ENCODE measurements around the gene NMT2. TPM values are rescaled to one million over a fixed set of nuclear protein-coding genes. Genes with fewer than 3 reads are reported as not detected.

NMT2 gene
- total RNA-seq, 6 experiments from 2014 or later: 29.4 to 67.3 (median 62.6) TPM

- Mint-ChIP-seq H3K9me3 (no peaks in the 10 kb centered on the region), H3K27ac (no peak overlapping the region), H3K36me3 (ENCODE audit: low read depth) (peaks cover 16% of the 10 kb centered on the region), H3K4me1 (ENCODE audit: low read depth) (peaks cover 43% of the 10 kb centered on the region), H3K27me3 (ENCODE audit: insufficient read depth) (no peaks in the 10 kb centered on the region; the same call in 1 of the 2 replicates), H3K4me3 (no peak overlapping the region)
- no peak for TF ChIP-seq CTCF (IDR thresholded peaks at IDR 0.05)
- DNase-seq: no peak
These were observed 49.9 kb downstream of the NMT2 start for GRCh38 chr10:15118615-15119014.

GRCh38 chr10:15116225-15116624 lies 52.3 kb downstream of the NMT2 start:
- H3K4me1 Mint-ChIP-seq (ENCODE audit: low read depth): peaks cover 24% of the 10 kb centered on the region
- no peak overlapping the region for H3K27ac Mint-ChIP-seq
- no peaks in the 10 kb centered on the region; the same call in 1 of the 2 replicates for H3K27me3 Mint-ChIP-seq (ENCODE audit: insufficient read depth)
- peaks cover 25% of the 10 kb centered on the region for H3K36me3 Mint-ChIP-seq (ENCODE audit: low read depth)
- no peaks in the 10 kb centered on the region for H3K9me3 Mint-ChIP-seq
- TF ChIP-seq CTCF (IDR thresholded peaks at IDR 0.05): no peak
- H3K4me3 Mint-ChIP-seq: no peak overlapping the region
- no peak for DNase-seq

GRCh38 chr10:15113766-15114165 lies 54.7 kb downstream of the NMT2 start:
- H3K4me1 Mint-ChIP-seq (ENCODE audit: low read depth): peaks cover 14% of the 10 kb centered on the region
- H3K9me3 Mint-ChIP-seq: no peaks in the 10 kb centered on the region
- no peak overlapping the region for H3K4me3 Mint-ChIP-seq
- DNase-seq: no peak
- H3K27me3 Mint-ChIP-seq (ENCODE audit: insufficient read depth): no peaks in the 10 kb centered on the region
- H3K36me3 Mint-ChIP-seq (ENCODE audit: low read depth): peaks cover 17% of the 10 kb centered on the region
- TF ChIP-seq CTCF (IDR thresholded peaks at IDR 0.05): no peak
- no peak overlapping the region; the same call in 1 of the 2 replicates for H3K27ac Mint-ChIP-seq

GRCh38 chr10:15112657-15113056 lies 55.8 kb downstream of the NMT2 start:
- Mint-ChIP-seq H3K36me3 (ENCODE audit: low read depth) (peaks cover 21% of the 10 kb centered on the region), H3K27ac (no peak overlapping the region), H3K27me3 (ENCODE audit: insufficient read depth) (no peaks in the 10 kb centered on the region), H3K9me3 (no peaks in the 10 kb centered on the region), H3K4me3 (no peak overlapping the region), H3K4me1 (ENCODE audit: low read depth) (peaks cover 14% of the 10 kb centered on the region)
- TF ChIP-seq CTCF (IDR thresholded peaks at IDR 0.05): no peak
- no peak for DNase-seq

GRCh38 chr10:15106352-15107013 lies 62.0 kb downstream of the NMT2 start:
- Mint-ChIP-seq H3K4me1 (ENCODE audit: low read depth) (peaks cover 5% of the 10 kb centered on the region; the same call in 1 of the 2 replicates), H3K9me3 (no peaks in the 10 kb centered on the region), H3K4me3 (no peak overlapping the region), H3K27ac (peak overlapping the region; percentile 34; the same call in 1 of the 2 replicates), H3K27me3 (ENCODE audit: insufficient read depth) (0 out of 2 replicates have a peak, but pooled peaks cover 2% of the 10 kb centered on the region), H3K36me3 (ENCODE audit: low read depth) (peaks cover 27% of the 10 kb centered on the region)
- DNase-seq: peak; percentile 46
- peak; percentile 95 for TF ChIP-seq CTCF (IDR thresholded peaks at IDR 0.05)
